Measurements from ENCODE around the gene ANO6.

- no peak for TF ChIP-seq EZH2 (IDR thresholded peaks at IDR 0.05; ENCODE audit: borderline replicate concordance, low read length)
- no peak for TF ChIP-seq CTCF (conservative IDR thresholded peaks at IDR 0.05 in 1 of 2, IDR thresholded peaks at IDR 0.05 in 1 of 2; ENCODE audit: extremely low read depth in 1 of 2, insufficient read depth in 1 of 2, low read depth in 1 of 2, low read length in 2 of 2)
These were observed 220.2 kb downstream of the ANO6 start for GRCh38 chr12:45435945-45436710.

Measured in mammary epithelial cell (primary cell).